Activated CD4-positive, CD25-positive, alpha-beta regulatory T cell treated with anti-CD3 and anti-CD28 coated beads, Interleukin-2, amount 50 U/mL, for 16 hours (primary cell): ENCODE results near the gene AP1G1.
"Not testable (repeated sequence)": the region's sequence is repeated elsewhere in the genome, so short reads cannot be mapped to it uniquely, and the experiment has no call there.

Source experiments
- DNase-seq: peaks from one replicate; pipeline ENCODE4 v3.0.0-alpha.2; 2020; ENCODE audit warnings: low read depth, low spot score

Gene AP1G1

GRCh38 chr16:71703333-71703732, 105.3 kb downstream of the AP1G1 start:
- DNase-seq: no peak

- no peak for DNase-seq
Measured at GRCh38 chr16:71700831-71701230, 107.8 kb downstream of the AP1G1 start.

GRCh38 chr16:71698491-71698890, 110.1 kb downstream of the AP1G1 start:
- no peak for DNase-seq

- no peak for DNase-seq
Measured at GRCh38 chr16:71693164-71693563, 115.5 kb downstream of the AP1G1 start.

- DNase-seq: no peak
Measured at GRCh38 chr16:71689901-71690300, 118.7 kb downstream of the AP1G1 start.

GRCh38 chr16:71687861-71688260, 120.8 kb downstream of the AP1G1 start:
- no peak for DNase-seq

GRCh38 chr16:71684280-71684679, 124.4 kb downstream of the AP1G1 start:
- DNase-seq: not testable (repeated sequence)

GRCh38 chr16:71681360-71681759, 127.3 kb downstream of the AP1G1 start:
- DNase-seq: no peak
